HG03135 (cell line): ENCODE measurements around the gene PRKCA.

Source experiments
- ATAC-seq: cut with Tn5 transposase; IDR thresholded peaks from one replicate; pipeline ENCODE4 v1.9.1; 2021; ENCODE audit warnings: mild to moderate bottlenecking, moderate library complexity; ENCODE audit not compliant: unreplicated experiment

The PRKCA gene

GRCh38 chr17:66814026-66814425 lies 511.6 kb downstream of the PRKCA start:
- ATAC-seq = no peak

GRCh38 chr17:66814570-66814969 lies 512.2 kb downstream of the PRKCA start:
- ATAC-seq = no peak

GRCh38 chr17:66817750-66818149 lies 515.3 kb downstream of the PRKCA start:
- no peak for ATAC-seq

GRCh38 chr17:66819466-66819865 lies 517.1 kb downstream of the PRKCA start:
- no peak for ATAC-seq

DNA sequence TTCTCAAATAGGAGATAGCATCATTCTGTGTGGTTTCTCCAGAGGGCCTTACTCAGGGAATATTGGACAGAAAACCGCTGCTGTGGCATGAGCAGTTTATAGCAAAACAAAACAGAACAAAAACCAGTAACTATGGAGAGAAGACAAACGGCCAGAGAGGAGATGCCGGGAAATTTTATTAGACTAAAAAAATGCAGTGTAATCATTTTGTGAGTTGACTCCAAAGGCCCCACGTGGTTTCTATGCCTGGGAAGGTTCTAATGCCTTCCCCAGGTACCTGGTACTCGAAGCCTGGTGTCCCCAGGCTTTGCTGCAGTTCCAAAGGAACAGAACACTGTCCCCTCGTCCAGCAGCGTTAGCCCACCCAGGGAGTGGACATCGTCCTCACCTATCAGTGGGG lies 519.6 kb downstream of the PRKCA start:
- ATAC-seq = no peak

GRCh38 chr17:66826856-66827255 lies 524.4 kb downstream of the PRKCA start:
- no peak for ATAC-seq

DNA sequence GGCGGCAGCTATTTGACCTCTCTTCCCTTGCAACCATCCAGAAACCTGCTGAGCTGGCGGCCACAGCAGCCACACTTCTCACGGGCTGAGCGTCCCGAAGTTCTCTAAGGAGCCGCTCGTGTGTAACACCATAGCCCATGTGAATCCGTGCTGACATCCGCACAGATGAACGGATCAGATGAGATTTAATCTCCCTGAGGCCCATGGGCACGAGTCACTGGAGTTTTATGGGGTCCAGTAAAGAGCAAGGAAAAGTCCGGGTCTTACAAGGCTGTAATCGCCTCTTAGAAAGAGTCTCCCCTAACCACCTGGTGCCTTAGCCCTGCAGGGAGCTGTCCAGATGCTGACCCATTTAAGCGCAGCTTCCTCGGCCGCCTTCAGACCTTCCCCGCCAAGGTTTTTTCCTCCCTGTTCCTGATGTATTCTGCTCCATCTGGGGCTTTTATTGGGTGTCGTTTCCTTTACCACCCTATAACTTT lies 527.0 kb downstream of the PRKCA start:
- no peak for ATAC-seq

DNA sequence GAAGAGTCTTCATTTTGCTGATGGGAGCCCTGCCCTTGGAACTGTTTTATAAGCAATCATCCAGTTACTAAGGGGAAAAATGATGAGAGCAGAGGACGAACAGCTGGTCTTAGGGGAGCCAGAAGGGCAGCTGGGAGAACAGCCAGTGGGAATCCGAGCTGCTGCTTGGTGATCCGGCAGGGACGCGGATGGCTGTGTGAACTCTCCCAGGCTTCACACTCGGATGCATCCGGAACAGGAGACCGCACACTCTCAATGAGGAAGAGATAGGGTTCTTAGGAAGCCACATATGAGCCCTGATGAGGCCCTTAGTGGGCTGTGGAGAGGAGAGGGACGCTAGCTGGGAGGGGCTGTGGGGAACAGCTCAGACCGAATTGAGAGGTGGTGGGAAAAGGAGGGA lies 527.5 kb downstream of the PRKCA start:
- ATAC-seq = no peak

DNA sequence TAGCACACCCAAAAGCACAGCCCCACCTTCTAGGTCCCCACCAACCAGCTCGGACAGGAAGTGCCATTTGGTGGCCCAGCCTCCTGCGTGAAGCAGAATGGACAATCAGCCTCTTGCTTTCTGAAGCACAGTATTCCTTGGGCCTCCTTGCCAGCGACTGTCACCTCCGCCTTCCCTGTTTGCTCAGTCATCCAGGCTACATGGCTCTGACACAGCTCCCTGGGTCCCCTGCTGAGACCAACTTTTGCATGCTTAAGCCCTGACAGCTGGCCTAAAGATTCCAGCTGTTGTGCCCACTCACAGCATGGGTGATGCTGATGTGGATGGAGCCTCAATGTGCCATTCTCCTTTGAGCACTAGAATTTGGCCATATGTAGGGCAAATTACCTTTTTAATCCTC lies 528.0 kb downstream of the PRKCA start:
- no peak for ATAC-seq

- ATAC-seq = no peak
Observed at GRCh38 chr17:66831383-66832210, 529.2 kb downstream of the PRKCA start.

DNA sequence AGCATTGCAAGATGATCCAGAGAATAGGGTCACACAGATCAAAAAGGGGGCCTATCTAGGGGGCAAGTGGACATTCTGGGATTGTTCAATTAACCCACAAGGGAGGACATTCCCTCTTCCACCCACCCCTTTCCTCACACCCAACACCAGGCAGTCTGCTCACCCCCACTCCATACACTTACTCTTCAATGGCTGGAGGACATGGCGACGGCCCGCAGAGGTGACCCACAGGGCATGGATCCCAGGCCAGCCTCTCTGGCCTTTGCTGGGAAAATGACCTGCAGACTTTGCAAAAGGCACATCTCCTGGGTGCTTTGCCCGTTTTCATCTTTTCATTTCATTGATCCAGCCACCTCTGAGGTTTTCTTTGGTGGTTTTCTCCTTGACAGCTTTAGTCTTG lies 530.8 kb downstream of the PRKCA start:
- no peak for ATAC-seq

DNA sequence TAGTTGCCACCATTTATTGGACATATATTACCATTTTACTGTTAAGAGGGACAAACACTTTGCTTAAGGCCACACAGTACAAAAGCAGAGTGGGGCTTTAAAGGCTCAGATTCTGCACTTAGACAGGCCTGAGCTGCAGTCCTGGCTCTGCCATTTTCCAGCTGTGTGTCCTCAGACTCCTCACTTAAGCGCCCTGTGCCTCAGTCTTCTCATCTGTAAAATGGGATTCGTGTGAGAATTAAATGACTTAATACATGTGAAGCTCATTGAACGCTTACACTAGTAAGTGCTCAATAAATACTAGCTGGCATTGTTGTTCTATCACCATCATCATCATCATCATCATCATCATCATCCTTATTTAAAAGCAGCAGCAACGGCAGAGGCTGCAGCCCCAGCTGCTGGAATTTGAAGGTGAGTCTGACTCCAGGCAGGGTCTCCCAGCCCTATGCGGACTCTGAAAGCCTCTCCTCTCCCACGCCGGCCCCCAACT lies 532.1 kb downstream of the PRKCA start:
- ATAC-seq = no peak

DNA sequence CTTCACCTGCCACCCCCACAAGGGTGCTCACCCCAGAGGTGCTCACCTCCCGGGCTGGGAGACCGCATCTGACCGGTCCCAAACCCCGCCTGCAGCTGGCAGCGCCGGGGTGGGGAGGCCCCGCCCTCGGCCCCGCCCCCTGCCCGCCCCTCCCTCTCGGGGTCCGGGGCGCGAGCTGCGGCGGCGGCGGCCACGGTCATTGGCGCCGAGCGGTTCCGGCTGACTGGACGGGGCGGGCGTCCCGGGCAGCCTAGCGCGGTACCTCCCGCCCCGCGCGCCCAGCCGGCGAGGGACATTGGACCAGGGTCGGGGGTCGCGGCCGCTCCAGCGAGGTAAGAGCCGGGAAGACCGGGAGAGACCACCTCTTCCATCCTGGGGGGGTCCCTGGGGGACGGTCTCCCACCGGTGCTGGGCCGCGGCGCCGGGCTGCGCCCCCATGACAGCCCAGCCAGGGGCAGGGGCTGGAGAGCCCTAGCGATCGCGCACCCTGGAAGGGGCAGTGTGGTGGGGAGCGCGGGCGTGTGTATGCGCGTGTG lies 532.6 kb downstream of the PRKCA start, which contains the start of gene CACNG5:
CACNG5 (plus strand) TSS at position 199 of the 536 bp plus-strand sequence. CDS start 42,216 bp downstream, outside the sequence.
- ATAC-seq = no peak

- no peak for ATAC-seq
Observed at GRCh38 chr17:66835476-66835875, 533.1 kb downstream of the PRKCA start.

GRCh38 chr17:66836063-66837005 lies 533.9 kb downstream of the PRKCA start:
- no peak for ATAC-seq

DNA sequence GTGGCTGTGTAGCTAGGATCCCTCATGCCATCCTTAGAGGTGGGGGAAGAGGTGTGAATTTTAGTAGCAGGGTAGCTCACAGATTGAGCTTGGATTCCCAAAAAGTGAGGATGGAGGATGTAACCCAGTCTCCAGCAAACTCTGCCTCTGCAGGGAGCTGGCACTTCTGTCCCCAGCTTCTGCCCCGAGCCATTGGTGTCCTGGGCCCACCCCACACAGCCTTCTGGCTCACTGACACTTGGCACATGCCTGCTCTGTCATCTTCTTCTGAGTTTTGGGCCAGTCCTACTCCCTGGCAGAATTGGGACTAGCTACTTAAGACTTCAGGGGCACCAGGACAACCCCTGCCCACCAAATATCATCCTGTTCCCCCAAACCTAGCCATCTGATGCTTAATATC lies 534.8 kb downstream of the PRKCA start:
- no peak for ATAC-seq

- no peak for ATAC-seq
Observed at GRCh38 chr17:66837885-66838665, 535.7 kb downstream of the PRKCA start.

DNA sequence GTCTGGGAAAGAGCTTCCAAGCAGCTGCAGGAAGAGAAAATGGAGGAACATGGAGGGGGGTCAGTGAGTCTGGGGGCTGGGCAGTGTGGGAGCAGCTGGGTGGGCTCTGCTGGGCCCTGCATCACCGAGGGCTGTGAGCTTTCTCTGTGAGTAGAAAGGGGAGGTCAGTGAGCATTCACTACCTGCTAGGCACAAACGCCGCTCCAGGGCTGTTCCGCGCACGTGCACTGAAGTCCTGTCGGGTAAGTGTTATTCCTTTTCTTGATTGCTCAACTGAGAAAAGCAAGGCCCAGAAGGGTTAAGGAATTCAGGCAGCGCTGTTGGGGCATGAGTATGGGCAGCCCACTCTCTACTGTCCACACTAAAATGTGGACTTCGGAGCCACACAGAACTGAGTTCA lies 537.2 kb downstream of the PRKCA start:
- no peak for ATAC-seq

DNA sequence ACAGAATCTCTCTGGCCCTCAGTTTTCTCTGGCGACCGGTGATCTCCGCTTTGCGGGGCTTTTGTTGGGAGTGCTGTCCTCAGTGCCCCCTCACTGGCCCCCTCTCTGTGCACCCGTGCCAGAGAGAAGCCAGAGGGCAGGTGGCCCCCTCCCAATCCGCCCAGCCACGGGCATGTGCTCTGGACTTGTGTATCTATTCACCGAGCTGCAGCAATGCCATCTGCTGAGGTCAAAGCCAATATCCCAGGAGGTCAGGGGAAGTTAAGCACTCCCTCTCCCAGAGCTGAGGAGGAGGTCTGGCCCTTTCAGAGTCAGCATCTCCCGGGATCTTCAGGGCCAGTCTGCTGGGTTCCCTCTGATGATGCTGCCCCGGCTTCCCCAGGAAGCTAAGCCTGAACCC lies 537.6 kb downstream of the PRKCA start:
- no peak for ATAC-seq

- no peak for ATAC-seq
Observed at GRCh38 chr17:66841328-66841727, 538.9 kb downstream of the PRKCA start.
